DOHH2 (cell line): Measurements from ENCODE around the gene NOXO1.

ENCODE experiments used
- H3F3A ChIP-seq: fragments of 200-600 bp; sonication (generic), shearing (Covaris generic); 2 replicates; pipeline ENCODE4 v1.6.0; 2016; ENCODE audit warnings: antibody characterized with exemption, mild to moderate bottlenecking; ENCODE audit not compliant: control insufficient read depth, insufficient read depth
- H3K27ac ChIP-seq: fragments of 200-600 bp; sonication (generic); 2 replicates; pipeline ENCODE4 v1.5.1; 2014; ENCODE audit warnings: low read depth, mild to moderate bottlenecking, low read length, moderate library complexity
- H3K27me3 ChIP-seq: fragments of 200-600 bp; sonication (generic); 2 replicates; pipeline ENCODE4 v1.6.1; 2014; ENCODE audit warnings: mild to moderate bottlenecking, low read length, mixed read lengths; ENCODE audit not compliant: control insufficient read depth
- H3K36me3 ChIP-seq: fragments of 200-600 bp; sonication (generic); 2 replicates; pipeline ENCODE4 v1.6.1; 2014; ENCODE audit warnings: mild to moderate bottlenecking, low read length, moderate library complexity, mixed read lengths; ENCODE audit not compliant: control insufficient read depth
- H3K4me1 ChIP-seq: fragments of 200-600 bp; sonication (generic); 2 replicates; pipeline ENCODE4 v1.6.1; 2014; ENCODE audit warnings: mild to moderate bottlenecking, low read length, mixed read lengths; ENCODE audit not compliant: control insufficient read depth
- H3K4me2 ChIP-seq: fragments of 200-600 bp; sonication (generic); 2 replicates; pipeline ENCODE4 v1.6.0; 2014; ENCODE audit warnings: mild to moderate bottlenecking, low read length, moderate library complexity
- H3K4me3 ChIP-seq: fragments of 200-600 bp; sonication (generic); 2 replicates; pipeline ENCODE4 v1.5.1; 2014; ENCODE audit warnings: mild to moderate bottlenecking, low read length, mixed read lengths
- H3K79me2 ChIP-seq: fragments of 200-600 bp; sonication (generic); 2 replicates; pipeline ENCODE4 v1.6.1; 2014; ENCODE audit warnings: mild to moderate bottlenecking, low read length, mixed read lengths; ENCODE audit not compliant: control insufficient read depth
- H3K9me2 ChIP-seq: fragments of 200-600 bp; sonication (generic); replicated peaks from 2 replicates; pipeline ENCODE4 v1.6.1; 2014; ENCODE audit warnings: mild to moderate bottlenecking, low read length, mixed read lengths; ENCODE audit not compliant: control insufficient read depth
- H3K9me3 ChIP-seq: fragments of 200-600 bp; sonication (generic); 2 replicates; pipeline ENCODE4 v1.6.1; 2014; ENCODE audit warnings: antibody characterized with exemption, low read length, mixed read lengths; ENCODE audit not compliant: control insufficient read depth, insufficient read depth
- H4K20me1 ChIP-seq: fragments of 200-600 bp; sonication (generic); 2 replicates; pipeline ENCODE4 v1.6.0; 2014; ENCODE audit warnings: low read depth, mild to moderate bottlenecking, antibody characterized with exemption, low read length, moderate library complexity; ENCODE audit not compliant: control insufficient read depth, insufficient read depth
- CTCF ChIP-seq: fragments of 200-600 bp; sonication (generic); IDR thresholded peaks from one replicate; pipeline ENCODE4 v1.5.1; 2014; ENCODE audit warnings: antibody characterized with exemption, mild to moderate bottlenecking, low read depth, low read length; ENCODE audit not compliant: poor library complexity, severe bottlenecking
- EZH2phosphoT487 ChIP-seq: fragments of 200-600 bp; sonication (generic); IDR thresholded peaks from 2 replicates; pipeline ENCODE4 v1.6.1; 2017; ENCODE audit warnings: borderline replicate concordance, mild to moderate bottlenecking, antibody characterized with exemption, low read length, moderate library complexity, mixed read lengths

Gene NOXO1

GRCh38 chr16:2008009-2008526, 26.8 kb upstream of the NOXO1 start:
- Histone ChIP-seq H3K27ac (peak overlapping the region; percentile 59), H3K36me3 (peaks cover 61% of the 10 kb centered on the region), H3K9me3 (no peaks in the 10 kb centered on the region), H3K79me2 (peaks cover 76% of the 10 kb centered on the region), H3K27me3 (no peaks in the 10 kb centered on the region), H3K4me3 (peak overlapping the region; percentile 88), H3K4me1 (peaks cover 50% of the 10 kb centered on the region), H3K9me2 (no peaks in the 10 kb centered on the region), H4K20me1 (peaks cover 35% of the 10 kb centered on the region), H3K4me2 (peak overlapping the region; percentile 93), H3F3A (no peaks in the 10 kb centered on the region)
- TF ChIP-seq CTCF (no peak), EZH2phosphoT487 (no peak)

- Histone ChIP-seq H3K4me2 (peak overlapping the region; percentile 93), H3K36me3 (peaks cover 69% of the 10 kb centered on the region), H3K4me3 (peak overlapping the region; percentile 88), H3K79me2 (peaks cover 84% of the 10 kb centered on the region), H3K9me2 (no peaks in the 10 kb centered on the region), H3K27ac (peak overlapping the region; percentile 59), H3K4me1 (peaks cover 50% of the 10 kb centered on the region), H3K9me3 (no peaks in the 10 kb centered on the region), H3F3A (no peaks in the 10 kb centered on the region), H3K27me3 (no peaks in the 10 kb centered on the region), H4K20me1 (peaks cover 38% of the 10 kb centered on the region)
- TF ChIP-seq EZH2phosphoT487 (no peak), CTCF (no peak)
These were observed 26.0 kb upstream of the NOXO1 start for GRCh38 chr16:2007081-2007836.

GRCh38 chr16:2006317-2006716, 25.0 kb upstream of the NOXO1 start:
- no peaks in the 10 kb centered on the region for H3K9me2 ChIP-seq
- H3F3A ChIP-seq, result no peaks in the 10 kb centered on the region
- H3K4me2 ChIP-seq, result peak overlapping the region; percentile 93; the same call in 1 of the 2 replicates
- no peaks in the 10 kb centered on the region for H3K9me3 ChIP-seq
- peaks cover 38% of the 10 kb centered on the region for H4K20me1 ChIP-seq
- peaks cover 50% of the 10 kb centered on the region for H3K4me1 ChIP-seq
- TF ChIP-seq EZH2phosphoT487, result no peak
- peaks cover 92% of the 10 kb centered on the region for H3K79me2 ChIP-seq
- H3K36me3 ChIP-seq, result peaks cover 78% of the 10 kb centered on the region
- H3K27ac ChIP-seq, result no peak overlapping the region
- no peaks in the 10 kb centered on the region for H3K27me3 ChIP-seq
- no peak overlapping the region for H3K4me3 ChIP-seq

GRCh38 chr16:2005646-2006045, 24.4 kb upstream of the NOXO1 start:
- peaks cover 47% of the 10 kb centered on the region for H3K4me1 ChIP-seq
- peaks cover 38% of the 10 kb centered on the region for H4K20me1 ChIP-seq
- no peaks in the 10 kb centered on the region for H3F3A ChIP-seq
- TF ChIP-seq CTCF, result no peak
- TF ChIP-seq EZH2phosphoT487, result no peak
- H3K9me2 ChIP-seq, result no peaks in the 10 kb centered on the region
- no peaks in the 10 kb centered on the region for H3K9me3 ChIP-seq
- no peak overlapping the region for H3K4me2 ChIP-seq
- H3K36me3 ChIP-seq, result peaks cover 85% of the 10 kb centered on the region
- no peak overlapping the region for H3K27ac ChIP-seq
- peaks cover 90% of the 10 kb centered on the region for H3K79me2 ChIP-seq
- H3K4me3 ChIP-seq, result no peak overlapping the region
- H3K27me3 ChIP-seq, result no peaks in the 10 kb centered on the region
